ENCODE data around the gene HSD17B8. TPM values are rescaled to one million over a fixed set of nuclear protein-coding genes. Genes with fewer than 3 reads are reported as not detected.

The HSD17B8 gene
- polyA plus RNA-seq, 1 of the 3 experiments (the other 2 are of a cell fraction) = 37.5 TPM

DNA sequence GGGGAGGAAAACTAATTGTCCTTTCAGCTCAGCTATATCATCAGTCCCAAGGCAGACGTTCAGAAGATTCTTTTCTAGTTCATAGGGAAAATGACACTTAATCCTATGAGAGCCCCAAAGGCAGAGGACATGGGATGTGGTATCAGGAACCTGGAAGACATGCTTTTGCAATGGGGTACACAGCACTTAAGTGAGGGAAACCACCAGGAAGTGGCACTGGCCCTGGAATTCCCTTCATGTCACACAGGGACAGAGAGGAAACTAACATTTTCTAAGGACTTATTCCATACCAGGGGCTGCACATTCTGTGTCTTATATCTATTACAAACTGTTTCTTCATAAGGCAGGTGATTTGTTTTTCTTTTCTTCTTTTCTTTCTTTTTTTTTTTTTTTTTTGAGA lies 39.0 kb downstream of the HSD17B8 start:
- H3F3A ChIP-seq (replicated peaks; ENCODE audit: insufficient read depth) = peaks cover 2% of the 10 kb centered on the region
- no peaks in the 10 kb centered on the region for H3K9me2 ChIP-seq
- no peaks in the 10 kb centered on the region for H4K20me1 ChIP-seq (ENCODE audit: insufficient read depth)
- POLR2A ChIA-PET = no interaction called here
- H3K27ac ChIP-seq (ENCODE audit: low read depth in 2 of 2, low read length in 1 of 2) = no peak overlapping the region
- no peak overlapping the region for H3K4me3 ChIP-seq (ENCODE audit: low read depth in 2 of 2, low read length in 1 of 2)
- H3K9ac ChIP-seq = no peak overlapping the region
- no peaks in the 10 kb centered on the region for H3K79me2 ChIP-seq (ENCODE audit: insufficient read depth)
- CTCF ChIA-PET = no interaction called here
- WGBS (ENCODE audit: low lambda C conversion rate) = 0% methylated on average over 1 of the region's 1 CpG
- no peaks in the 10 kb centered on the region for H3K9me3 ChIP-seq
- peaks cover 5% of the 10 kb centered on the region in 2 experiments; a peak in 2 of 4 replicates for H3K4me1 ChIP-seq (ENCODE audit: control insufficient read depth in 1 of 2, insufficient read depth in 2 of 2, low read depth in 1 of 2, low read length in 1 of 2)
- DNase-seq = no peak
- TF ChIP-seq NRF1 (IDR thresholded peaks at IDR 0.05; ENCODE audit: low read depth, low read length) = no peak
- TF ChIP-seq FOXM1 (IDR thresholded peaks at IDR 0.05; ENCODE audit: low read depth) = no peak
- TF ChIP-seq SIN3A (IDR thresholded peaks at IDR 0.05; ENCODE audit: borderline replicate concordance, low read depth, low read length) = no peak
- TF ChIP-seq GABPA (IDR thresholded peaks at IDR 0.05; ENCODE audit: low read depth) = no peak
- TF ChIP-seq RCOR1 (IDR thresholded peaks at IDR 0.05; ENCODE audit: low read length) = no peak
- no peak for TF ChIP-seq NFIC (IDR thresholded peaks at IDR 0.05; ENCODE audit: borderline replicate concordance)
- TF ChIP-seq CHD2 (IDR thresholded peaks at IDR 0.05; ENCODE audit: low read length, partially characterized antibody) = no peak
- no peak for TF ChIP-seq IRF3 (IDR thresholded peaks at IDR 0.05; ENCODE audit: low read depth, low read length)
- no peak for TF ChIP-seq TCF12 (IDR thresholded peaks at IDR 0.05)
- TF ChIP-seq EP300 (IDR thresholded peaks at IDR 0.05; ENCODE audit: borderline replicate concordance in 1 of 2, low read depth in 1 of 2, low read length in 1 of 2) = no peak
- TF ChIP-seq RFX5 (IDR thresholded peaks at IDR 0.05; ENCODE audit: low read length) = no peak
- no peak for TF ChIP-seq REST (IDR thresholded peaks at IDR 0.05; ENCODE audit: low read depth, low read length)
- peaks cover 22% of the 10 kb centered on the region; the same call in 1 of the 2 replicates for H3K27me3 ChIP-seq (ENCODE audit: insufficient read depth)
- no peak overlapping the region for H2AFZ ChIP-seq (ENCODE audit: low read depth)
- H3K36me3 ChIP-seq (replicated peaks in 1 of 2; ENCODE audit: control insufficient read depth in 1 of 2, insufficient read depth in 2 of 2, low read length in 1 of 2) = no peaks in the 10 kb centered on the region
- H3K4me2 ChIP-seq = no peak overlapping the region

Data from SK-N-SH (cell line).